Stimulated activated memory B cell treated with anti-CD40 and anti-IgM and Interleukin-4, amounts not matched to agents 10 μg/mL and 1 μg/mL and 100 μg/mL, for 72 hours (primary cell): ENCODE measurements around the gene SPRN.
"Not testable (repeated sequence)": the region's sequence is repeated elsewhere in the genome, so short reads cannot be mapped to it uniquely, and the experiment has no call there.

Experiments used
- ATAC-seq: fragments of 150-1000 bp; cut with Tn5 transposase; 2 replicates; pipeline ENCODE4 v1.10.0; 2021
- H3K27ac Mint-ChIP-seq: one replicate; pipeline ENCODE4 v1.8.0; 2022; ENCODE audit warnings: mild to moderate bottlenecking, mixed read lengths
- H3K27me3 Mint-ChIP-seq: one replicate; pipeline ENCODE4 v1.8.0; 2022; ENCODE audit warnings: mixed read lengths
- H3K36me3 Mint-ChIP-seq: one replicate; pipeline ENCODE4 v1.8.0; 2022; ENCODE audit warnings: mixed read lengths
- H3K4me1 Mint-ChIP-seq: one replicate; pipeline ENCODE4 v1.8.0; 2022; ENCODE audit warnings: mixed read lengths
- H3K4me3 Mint-ChIP-seq: one replicate; pipeline ENCODE4 v1.8.0; 2022; ENCODE audit warnings: mild to moderate bottlenecking, moderate library complexity, mixed read lengths
- H3K9me3 Mint-ChIP-seq: one replicate; pipeline ENCODE4 v1.8.0; 2022; ENCODE audit warnings: mixed read lengths

Gene SPRN

DNA sequence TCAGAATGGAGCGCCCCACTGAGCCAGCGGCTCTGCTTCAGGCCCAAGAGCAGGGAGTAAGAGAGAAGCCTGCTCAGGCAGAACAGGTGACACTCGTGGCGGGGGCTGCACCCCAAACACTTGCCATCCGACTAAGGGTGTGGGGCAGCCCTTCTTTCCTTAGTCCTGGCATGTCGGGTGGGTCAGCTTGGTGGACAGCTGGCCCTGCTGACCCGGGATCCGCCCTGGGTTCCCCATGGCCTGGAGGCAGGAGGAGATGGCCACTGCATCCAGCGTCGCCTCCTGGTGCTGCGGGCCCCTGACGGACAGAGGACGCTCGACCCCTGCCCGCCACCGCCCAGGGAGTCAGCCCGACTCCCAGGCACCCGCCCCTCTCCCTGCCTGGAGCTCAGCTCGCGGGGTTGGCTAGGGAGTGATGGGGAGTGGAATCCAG lies 46.6 kb downstream of the SPRN start:
- Mint-ChIP-seq H3K27ac (peak overlapping the region; percentile 55), H3K27me3 (no peaks in the 10 kb centered on the region), H3K4me3 (peak overlapping the region; percentile 78)

GRCh38 chr10:133377025-133377817 lies 47.2 kb downstream of the SPRN start:
- Mint-ChIP-seq H3K27me3 (no peaks in the 10 kb centered on the region), H3K9me3 (no peaks in the 10 kb centered on the region), H3K4me3 (peak overlapping the region; percentile 78), H3K27ac (no peak overlapping the region), H3K4me1 (peaks cover 44% of the 10 kb centered on the region), H3K36me3 (peaks cover 6% of the 10 kb centered on the region)
- ATAC-seq = no peak

More for the DNA sequence above, 46.6 kb downstream of the SPRN start:
- no peak for ATAC-seq
- Mint-ChIP-seq H3K36me3 (peaks cover 6% of the 10 kb centered on the region), H3K4me1 (peaks cover 43% of the 10 kb centered on the region), H3K9me3 (no peaks in the 10 kb centered on the region)

DNA sequence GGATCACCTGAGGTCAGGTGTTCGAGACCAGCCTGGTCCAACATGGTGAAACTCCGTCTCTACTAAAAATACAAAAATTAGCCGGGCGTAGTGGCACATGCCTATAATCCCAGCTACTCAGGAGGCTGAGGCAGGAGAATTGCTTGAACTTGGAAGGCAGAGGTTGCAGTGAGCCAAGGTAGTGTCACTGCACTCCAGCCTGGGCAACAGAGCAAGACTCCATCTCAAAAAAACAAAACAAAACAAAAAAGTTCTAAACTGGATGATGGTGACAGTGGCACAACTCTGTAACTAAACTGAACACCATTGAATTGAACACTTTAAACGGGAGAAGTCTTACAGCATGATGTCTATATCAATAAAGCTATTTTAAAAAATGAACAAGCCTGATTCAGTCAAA lies 48.2 kb downstream of the SPRN start:
- H3K36me3 Mint-ChIP-seq, H3K27me3 Mint-ChIP-seq, H3K9me3 Mint-ChIP-seq, ATAC-seq, H3K27ac Mint-ChIP-seq, H3K4me3 Mint-ChIP-seq: not testable (repeated sequence)
- H3K4me1 Mint-ChIP-seq = peaks cover 47% of the 10 kb centered on the region

- no peaks in the 10 kb centered on the region for H3K9me3 Mint-ChIP-seq
- H3K27ac Mint-ChIP-seq = no peak overlapping the region
- H3K4me1 Mint-ChIP-seq = peaks cover 41% of the 10 kb centered on the region
- no peak overlapping the region for H3K4me3 Mint-ChIP-seq
- H3K27me3 Mint-ChIP-seq = no peaks in the 10 kb centered on the region
- ATAC-seq = no peak
- H3K36me3 Mint-ChIP-seq = peaks cover 5% of the 10 kb centered on the region
These were observed 48.9 kb downstream of the SPRN start for GRCh38 chr10:133375357-133376115.

DNA sequence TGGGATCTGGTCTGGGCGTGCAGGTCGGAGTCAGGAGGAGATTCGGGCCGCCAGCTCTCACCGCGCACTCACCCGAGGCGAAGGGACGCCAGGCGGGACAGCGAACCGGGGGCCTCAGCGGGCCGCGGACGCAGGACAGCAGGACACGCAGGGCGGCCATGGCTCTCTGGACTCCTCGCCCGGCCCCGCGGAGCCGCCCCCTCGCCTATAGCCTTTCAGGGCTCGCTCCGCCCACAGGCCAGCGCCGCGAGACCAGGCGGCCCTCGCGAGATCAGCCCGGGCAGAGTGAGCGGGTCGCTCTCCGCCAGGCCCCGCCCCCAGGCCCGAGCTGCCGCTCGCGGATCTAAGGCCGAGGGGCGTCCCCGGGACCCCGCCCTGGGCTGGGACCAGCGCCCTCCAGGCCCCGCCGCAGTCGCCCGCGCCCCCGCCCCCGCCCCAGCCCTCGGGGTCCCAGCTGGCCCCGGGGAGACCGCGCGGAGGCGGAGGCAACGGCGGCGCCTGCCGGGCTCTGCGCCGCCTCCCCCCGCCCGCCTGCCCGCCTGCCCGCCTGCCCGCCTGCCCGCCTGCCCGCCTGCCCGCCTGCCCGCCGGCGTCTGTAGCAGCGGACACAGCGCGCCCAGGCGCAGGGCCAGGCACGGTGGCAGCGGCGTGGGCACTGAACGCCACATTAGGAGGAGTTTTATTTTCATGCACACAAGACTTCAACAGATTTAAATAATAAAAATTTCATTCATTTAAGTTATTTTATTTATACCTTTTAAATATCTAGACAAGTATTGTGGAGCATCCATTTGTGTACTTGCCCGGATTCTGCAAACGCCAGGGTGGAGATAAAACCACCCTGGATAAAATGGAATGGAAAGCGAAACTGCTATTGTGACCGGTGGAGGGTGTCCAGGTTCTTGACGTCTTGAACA lies 51.0 kb downstream of the SPRN start, which contains the start of gene ECHS1:
ECHS1 (minus strand) TSS at position 181 of the 917 bp plus-strand sequence; CDS start at position 160, 21 bp downstream.
- peak within 1 kb of the TSS; percentile 94 for H3K4me3 Mint-ChIP-seq
- H3K4me1 Mint-ChIP-seq = peaks cover 31% of the 10 kb centered on the region
- H3K27me3 Mint-ChIP-seq = no peaks in the 10 kb centered on the region
- H3K9me3 Mint-ChIP-seq = no peaks in the 10 kb centered on the region
- H3K27ac Mint-ChIP-seq = peak within 1 kb of the TSS; percentile 94
- peaks cover 12% of the 10 kb centered on the region for H3K36me3 Mint-ChIP-seq
- ATAC-seq = peak; percentile 97

DNA sequence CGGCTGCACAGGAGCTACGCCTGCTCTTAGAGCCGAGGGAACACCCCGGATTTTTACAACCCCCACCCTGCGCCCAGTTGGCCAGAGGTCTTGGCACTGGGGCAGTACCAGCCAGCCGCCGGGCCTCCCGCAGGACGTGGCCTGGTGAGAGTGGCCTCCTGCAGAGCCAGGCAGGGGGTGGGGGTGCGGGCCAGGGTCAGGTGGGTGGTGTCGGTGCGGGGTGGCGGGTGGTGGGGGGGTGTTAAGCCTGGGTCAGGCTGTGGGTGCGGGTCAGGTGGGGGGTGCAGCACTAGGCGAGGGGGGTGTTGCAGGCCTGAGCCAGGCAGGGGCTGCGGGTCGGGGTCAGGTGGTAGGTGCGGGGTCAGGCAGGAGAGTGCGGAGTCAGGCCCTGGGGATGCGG lies 51.9 kb downstream of the SPRN start:
- H3K27me3 Mint-ChIP-seq = no peaks in the 10 kb centered on the region
- peak overlapping the region; percentile 74 for H3K4me3 Mint-ChIP-seq

More for the DNA sequence above, 51.9 kb downstream of the SPRN start:
- peaks cover 25% of the 10 kb centered on the region for H3K4me1 Mint-ChIP-seq
- H3K9me3 Mint-ChIP-seq = no peaks in the 10 kb centered on the region
- peaks cover 18% of the 10 kb centered on the region for H3K36me3 Mint-ChIP-seq
- ATAC-seq = peak; percentile 48
- H3K27ac Mint-ChIP-seq = peak overlapping the region; percentile 94
